Muscle layer of colon (tissue), 2 donors: ENCODE results near the gene BRSK2.
A peak's percentile ranks its signal among the peaks of the same experiment; 100 is the strongest.

ENCODE experiments used
- H3K27ac ChIP-seq: one replicate; pipeline ENCODE4 v1.7.0; 2013; ENCODE audit warnings: low read depth, mild to moderate bottlenecking, low read length, moderate library complexity
- H3K27me3 ChIP-seq, 2 donors: one replicate each; pipeline ENCODE4 v1.7.0; 2013; ENCODE audit warnings: low read length in 2 of 2, mild to moderate bottlenecking in 2 of 2; ENCODE audit not compliant: insufficient read depth in 2 of 2, control insufficient read depth in 1 of 2
- H3K36me3 ChIP-seq: one replicate; pipeline ENCODE4 v1.7.0; 2013; ENCODE audit warnings: mild to moderate bottlenecking, low read length; ENCODE audit not compliant: insufficient read depth
- H3K4me1 ChIP-seq: one replicate; pipeline ENCODE4 v1.7.0; 2013; ENCODE audit warnings: mild to moderate bottlenecking, low read length; ENCODE audit not compliant: insufficient read depth
- H3K4me3 ChIP-seq, 2 donors: one replicate each; pipeline ENCODE4 v1.7.0; 2013; ENCODE audit warnings: low read length in 2 of 2, low read depth in 1 of 2, mild to moderate bottlenecking in 1 of 2, moderate library complexity in 1 of 2
- H3K9ac ChIP-seq: one replicate; pipeline ENCODE4 v1.7.0; 2013; ENCODE audit warnings: low read length
- H3K9me3 ChIP-seq: one replicate; pipeline ENCODE4 v1.7.0; 2013; ENCODE audit warnings: mild to moderate bottlenecking, low read length
- donor health status: abdominal sarcoma.
- donor health status: Adenocarcinoma of cecum.

BRSK2 gene

GRCh38 chr11:1384199-1384970, 5.3 kb upstream of the BRSK2 start:
- H3K4me1 ChIP-seq, result peaks cover 8% of the 10 kb centered on the region
- peaks cover 0 to 10% of the 10 kb centered on the region in 2 donors for H3K27me3 ChIP-seq
- no peaks in the 10 kb centered on the region for H3K9me3 ChIP-seq
- no peak overlapping the region for H3K9ac ChIP-seq
- H3K27ac ChIP-seq, result no peak overlapping the region
- H3K4me3 ChIP-seq, result no peak overlapping the region
- no peaks in the 10 kb centered on the region for H3K36me3 ChIP-seq

- H3K4me1 ChIP-seq, result peaks cover 8% of the 10 kb centered on the region
- H3K36me3 ChIP-seq, result no peaks in the 10 kb centered on the region
- H3K27ac ChIP-seq, result no peak overlapping the region
- H3K9ac ChIP-seq, result no peak overlapping the region
- peaks cover 6 to 30% of the 10 kb centered on the region in 2 donors for H3K27me3 ChIP-seq
- H3K9me3 ChIP-seq, result no peaks in the 10 kb centered on the region
- H3K4me3 ChIP-seq, result no peak overlapping the region
These were observed 2.2 kb upstream of the BRSK2 start for GRCh38 chr11:1387521-1387920.

- Histone ChIP-seq H3K9me3 (no peaks in the 10 kb centered on the region), H3K27me3 (peaks cover 6 to 36% of the 10 kb centered on the region in 2 donors), H3K4me3 (peak overlapping the region; percentile 50 to 80), H3K9ac (no peak overlapping the region), H3K27ac (no peak overlapping the region), H3K36me3 (no peaks in the 10 kb centered on the region), H3K4me1 (peaks cover 8% of the 10 kb centered on the region)
These were observed 1.6 kb upstream of the BRSK2 start for GRCh38 chr11:1387961-1388762.

GRCh38 chr11:1388763-1389102, 1.0 kb upstream of the BRSK2 start:
- Histone ChIP-seq H3K4me3 (peak overlapping the region; percentile 50 to 80), H3K27me3 (peaks cover 6 to 42% of the 10 kb centered on the region in 2 donors), H3K9me3 (no peaks in the 10 kb centered on the region), H3K4me1 (peaks cover 8% of the 10 kb centered on the region), H3K9ac (no peak overlapping the region), H3K36me3 (no peaks in the 10 kb centered on the region), H3K27ac (peak overlapping the region; percentile 49)

- Histone ChIP-seq H3K4me3 (peak overlapping the region; percentile 50 to 80), H3K27ac (peak overlapping the region; percentile 49), H3K36me3 (no peaks in the 10 kb centered on the region), H3K9me3 (no peaks in the 10 kb centered on the region), H3K27me3 (peaks cover 6 to 42% of the 10 kb centered on the region in 2 donors), H3K4me1 (peaks cover 8% of the 10 kb centered on the region), H3K9ac (no peak overlapping the region)
These were observed 417 bp upstream of the BRSK2 start for GRCh38 chr11:1389103-1389931.

GRCh38 chr11:1390569-1391164, 933 bp downstream of the BRSK2 start:
- no peak overlapping the region for H3K4me3 ChIP-seq
- H3K27ac ChIP-seq, result no peak overlapping the region
- no peak overlapping the region for H3K9ac ChIP-seq

GRCh38 chr11:1391165-1392075, 1.7 kb downstream of the BRSK2 start:
- no peak overlapping the region for H3K9ac ChIP-seq

More at GRCh38 chr11:1390569-1391164, 933 bp downstream of the BRSK2 start:
- H3K4me1 ChIP-seq, result peaks cover 8% of the 10 kb centered on the region
- no peaks in the 10 kb centered on the region for H3K9me3 ChIP-seq
- peaks cover 6 to 52% of the 10 kb centered on the region in 2 donors for H3K27me3 ChIP-seq
- H3K36me3 ChIP-seq, result no peaks in the 10 kb centered on the region

GRCh38 chr11:1392111-1392510, 2.4 kb downstream of the BRSK2 start:
- Histone ChIP-seq H3K4me3 (no peak overlapping the region), H3K4me1 (peaks cover 8% of the 10 kb centered on the region), H3K9me3 (no peaks in the 10 kb centered on the region), H3K9ac (no peak overlapping the region), H3K27me3 (peaks cover 6 to 55% of the 10 kb centered on the region in 2 donors), H3K36me3 (no peaks in the 10 kb centered on the region), H3K27ac (no peak overlapping the region)

More at GRCh38 chr11:1391165-1392075, 1.7 kb downstream of the BRSK2 start:
- no peak overlapping the region for H3K4me3 ChIP-seq
- no peaks in the 10 kb centered on the region for H3K36me3 ChIP-seq
- H3K9me3 ChIP-seq, result no peaks in the 10 kb centered on the region
- H3K27ac ChIP-seq, result no peak overlapping the region
- peaks cover 6 to 55% of the 10 kb centered on the region in 2 donors for H3K27me3 ChIP-seq
- peaks cover 8% of the 10 kb centered on the region for H3K4me1 ChIP-seq

- H3K27ac ChIP-seq, result no peak overlapping the region
- H3K4me3 ChIP-seq, result no peak overlapping the region
- no peak overlapping the region for H3K9ac ChIP-seq
- H3K36me3 ChIP-seq, result no peaks in the 10 kb centered on the region
- H3K9me3 ChIP-seq, result no peaks in the 10 kb centered on the region
- H3K4me1 ChIP-seq, result peaks cover 8% of the 10 kb centered on the region
- H3K27me3 ChIP-seq, result peaks cover 6 to 55% of the 10 kb centered on the region in 2 donors
These were observed 2.8 kb downstream of the BRSK2 start for GRCh38 chr11:1392561-1392960.

GRCh38 chr11:1393038-1393710, 3.4 kb downstream of the BRSK2 start:
- H3K27ac ChIP-seq, result no peak overlapping the region
- no peaks in the 10 kb centered on the region for H3K36me3 ChIP-seq
- H3K4me1 ChIP-seq, result peaks cover 8% of the 10 kb centered on the region
- H3K4me3 ChIP-seq, result no peak overlapping the region
- peaks cover 6 to 59% of the 10 kb centered on the region in 2 donors for H3K27me3 ChIP-seq
- H3K9ac ChIP-seq, result no peak overlapping the region
- no peaks in the 10 kb centered on the region for H3K9me3 ChIP-seq
